Gastroesophageal sphincter (tissue), 3 donors: ENCODE results near the gene BCAS3.

ENCODE experiments used
- CTCF ChIP-seq, 4 experiments: fragments of 200-600 bp in 2 of 4; fragments of 450-650 bp in 2 of 4; sonication (generic) in 1 of 4; IDR thresholded peaks; one replicate each; pipeline ENCODE4 v1.5.1; 2017 to 2019; ENCODE audit warnings: antibody characterized with exemption in 4 of 4, mild to moderate bottlenecking in 2 of 4, moderate library complexity in 2 of 4
- EP300 ChIP-seq: sonication (generic); formaldehyde crosslinking; IDR thresholded peaks from one replicate; pipeline ENCODE4 v1.6.1; 2017; ENCODE audit warnings: antibody characterized with exemption, mild to moderate bottlenecking
- POLR2A ChIP-seq, 2 donors: fragments of 450-650 bp; IDR thresholded peaks; one replicate each; pipeline ENCODE4 v1.6.1; 2017; ENCODE audit warnings: antibody characterized with exemption in 2 of 2, mild to moderate bottlenecking in 2 of 2, moderate library complexity in 1 of 2
- POLR2AphosphoS5 ChIP-seq: sonication (generic); formaldehyde crosslinking; IDR thresholded peaks from one replicate; pipeline ENCODE4 v1.6.1; 2017; ENCODE audit warnings: antibody characterized with exemption

GRCh38 chr17:60699090-60699489, 21.4 kb downstream of the BCAS3 start:
- TF ChIP-seq CTCF (IDR thresholded peaks at IDR 0.05) (no peak), EP300 (no peak), POLR2A (IDR thresholded peaks at IDR 0.05) (no peak), POLR2AphosphoS5 (no peak)
